IMR-90 (cell line): ENCODE results near the gene MCM3AP.

ENCODE experiments used
- MAZ ChIP-seq: IDR thresholded peaks from 2 replicates; pipeline ENCODE4 v1.6.1; 2012; ENCODE audit warnings: low read depth, mild to moderate bottlenecking, low read length, improper control_type of control experiment, moderate library complexity, borderline replicate concordance
- MXI1 ChIP-seq: IDR thresholded peaks from 2 replicates; pipeline ENCODE4 v1.6.1; 2012; ENCODE audit warnings: low read depth, mild to moderate bottlenecking, low read length, moderate library complexity, borderline replicate concordance
- NFE2L2 ChIP-seq: fragments of 150-350 bp; IDR thresholded peaks from 2 replicates; pipeline ENCODE4 v1.6.1; 2016; ENCODE audit warnings: low read depth, mild to moderate bottlenecking, low read length
- RAD21 ChIP-seq: IDR thresholded peaks from 2 replicates; pipeline ENCODE4 v1.6.1; 2012; ENCODE audit warnings: low read length, improper control_type of control experiment
- RCOR1 ChIP-seq: IDR thresholded peaks from 2 replicates; pipeline ENCODE4 v1.6.1; 2012; ENCODE audit warnings: mild to moderate bottlenecking, low read length, improper control_type of control experiment; ENCODE audit not compliant: insufficient replicate concordance
- SMC3 ChIP-seq: fragments of 150-350 bp; IDR thresholded peaks from 2 replicates; pipeline ENCODE4 v1.6.1; 2016; ENCODE audit warnings: low read depth, mild to moderate bottlenecking, antibody characterized with exemption, low read length, moderate library complexity
- TF ChIP-seq, protein P1 (sequence below): conservative IDR thresholded peaks from 2 replicates; pipeline ENCODE4 v1.5.1; 2012; ENCODE audit warnings: mild to moderate bottlenecking, low read depth, low read length, improper control_type of control experiment

GRCh38 chr21:46322351-46323226 is 37.2 kb upstream of the MCM3AP start:
- TF ChIP-seq MXI1 (no peak), RCOR1 (no peak), SMC3 (no peak), NFE2L2 (no peak), MAZ (no peak), RAD21 (no peak; the same call in 1 of the 2 replicates)
- TF ChIP-seq, protein P1, sequence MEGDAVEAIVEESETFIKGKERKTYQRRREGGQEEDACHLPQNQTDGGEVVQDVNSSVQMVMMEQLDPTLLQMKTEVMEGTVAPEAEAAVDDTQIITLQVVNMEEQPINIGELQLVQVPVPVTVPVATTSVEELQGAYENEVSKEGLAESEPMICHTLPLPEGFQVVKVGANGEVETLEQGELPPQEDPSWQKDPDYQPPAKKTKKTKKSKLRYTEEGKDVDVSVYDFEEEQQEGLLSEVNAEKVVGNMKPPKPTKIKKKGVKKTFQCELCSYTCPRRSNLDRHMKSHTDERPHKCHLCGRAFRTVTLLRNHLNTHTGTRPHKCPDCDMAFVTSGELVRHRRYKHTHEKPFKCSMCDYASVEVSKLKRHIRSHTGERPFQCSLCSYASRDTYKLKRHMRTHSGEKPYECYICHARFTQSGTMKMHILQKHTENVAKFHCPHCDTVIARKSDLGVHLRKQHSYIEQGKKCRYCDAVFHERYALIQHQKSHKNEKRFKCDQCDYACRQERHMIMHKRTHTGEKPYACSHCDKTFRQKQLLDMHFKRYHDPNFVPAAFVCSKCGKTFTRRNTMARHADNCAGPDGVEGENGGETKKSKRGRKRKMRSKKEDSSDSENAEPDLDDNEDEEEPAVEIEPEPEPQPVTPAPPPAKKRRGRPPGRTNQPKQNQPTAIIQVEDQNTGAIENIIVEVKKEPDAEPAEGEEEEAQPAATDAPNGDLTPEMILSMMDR = no peak
